Fibroblast of pulmonary artery (primary cell): ENCODE data around the gene PKHD1.

Source experiments
- DNase-seq: peaks from one replicate; pipeline ENCODE4 v3.0.0-alpha.2; 2010; ENCODE audit warnings: low read depth
- H3K4me3 ChIP-seq: replicated peaks from 2 replicates; pipeline ENCODE4 v1.5.1; 2011; ENCODE audit warnings: low read depth, mild to moderate bottlenecking, control low read depth, low read length, moderate library complexity
- CTCF ChIP-seq: IDR thresholded peaks from 2 replicates; pipeline ENCODE4 v1.5.1; 2011; ENCODE audit warnings: mild to moderate bottlenecking, control low read depth, low read length, inconsistent platforms; ENCODE audit errors: missing control alignments

PKHD1 gene

GRCh38 chr6:52087498-52087999 lies at the start of gene PKHD1:
Gene PKHD1 (minus strand): TSS chr6:52087613. CDS start chr6:52084933, 2,680 bp downstream.
- TF ChIP-seq CTCF, result peak; percentile 19
- no peak for DNase-seq
- H3K4me3 ChIP-seq, result no peak within 1 kb of the TSS

GRCh38 chr6:52136934-52137467 lies 49.6 kb upstream of the PKHD1 start:
- DNase-seq, result no peak
- TF ChIP-seq CTCF, result no peak
- H3K4me3 ChIP-seq, result no peak overlapping the region

- DNase-seq, result no peak
- H3K4me3 ChIP-seq, result no peak overlapping the region
- no peak for TF ChIP-seq CTCF
Observed at GRCh38 chr6:52136055-52136454, 48.6 kb upstream of the PKHD1 start.

- no peak for DNase-seq
- no peak overlapping the region for H3K4me3 ChIP-seq
- TF ChIP-seq CTCF, result no peak
Observed at GRCh38 chr6:52135217-52135616, 47.8 kb upstream of the PKHD1 start.

GRCh38 chr6:52134011-52134410 lies 46.6 kb upstream of the PKHD1 start:
- no peak overlapping the region for H3K4me3 ChIP-seq

GRCh38 chr6:52133324-52133723 lies 45.9 kb upstream of the PKHD1 start:
- DNase-seq, result no peak
- TF ChIP-seq CTCF, result no peak
- H3K4me3 ChIP-seq, result no peak overlapping the region

More at GRCh38 chr6:52134011-52134410, 46.6 kb upstream of the PKHD1 start:
- no peak for TF ChIP-seq CTCF
- no peak for DNase-seq

GRCh38 chr6:52132292-52132691 lies 44.9 kb upstream of the PKHD1 start:
- no peak overlapping the region for H3K4me3 ChIP-seq
- no peak for TF ChIP-seq CTCF

More at GRCh38 chr6:52132292-52132691, 44.9 kb upstream of the PKHD1 start:
- no peak for DNase-seq
